ENCODE measurements around the gene ANTKMT. TPM values are rescaled to one million over a fixed set of nuclear protein-coding genes. Genes with fewer than 3 reads are reported as not detected.
"Not testable (repeated sequence)": the region's sequence is repeated elsewhere in the genome, so short reads cannot be mapped to it uniquely, and the experiment has no call there.

ANTKMT gene
- total and polyA plus RNA-seq, 2 donors (not counting 3 experiments of a cell fraction or from before 2014, with no cell fraction given) = 26.1 to 27.9 TPM

DNA sequence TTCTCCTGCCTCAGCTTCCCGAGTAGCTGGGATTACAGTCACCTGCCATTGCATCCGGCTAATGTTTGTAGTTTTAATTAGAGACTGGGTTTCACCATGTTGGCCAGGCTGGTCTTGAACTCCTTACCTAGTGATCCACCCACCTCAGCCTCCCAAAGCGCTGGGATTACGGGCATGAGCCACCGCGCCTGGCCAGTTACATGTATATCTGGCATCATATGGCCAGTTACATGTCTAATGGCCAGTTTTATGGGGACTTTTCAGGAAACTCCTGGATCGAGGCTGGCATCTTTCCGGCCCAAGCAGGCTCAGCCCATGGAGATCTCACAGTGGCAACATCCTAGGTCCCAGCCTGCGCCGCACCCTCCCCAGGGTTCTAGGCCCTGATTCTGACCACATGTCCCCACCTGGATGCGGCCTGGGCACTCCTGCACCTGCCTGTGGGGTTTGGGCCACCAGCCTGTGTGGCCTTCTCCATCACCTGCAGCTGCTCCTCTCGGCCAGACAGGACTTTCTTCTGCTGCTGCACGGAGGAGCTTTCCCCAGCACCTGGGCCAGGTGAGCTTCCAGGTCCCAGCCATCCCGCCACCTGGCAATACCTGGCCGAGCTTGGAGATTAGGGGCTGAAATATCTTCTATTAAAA is 21.2 kb downstream of the ANTKMT start:
- H3K27me3 ChIP-seq (ENCODE audit: control insufficient read depth in 2 of 2, insufficient read depth in 2 of 2, low read length in 2 of 2) = no peaks in the 10 kb centered on the region
- H3K9me3 ChIP-seq (replicated peaks; ENCODE audit: control insufficient read depth, insufficient read depth, low read length) = no peaks in the 10 kb centered on the region
- POLR2A ChIA-PET = no interaction called here
- BruUV-seq (replicated peaks) = no TSS peak
- no peak overlapping the region for H3K4me3 ChIP-seq (replicated peaks in 1 of 3; ENCODE audit: insufficient read depth in 1 of 3, low read depth in 1 of 3, low read length in 3 of 3)
- CTCF ChIA-PET = interaction anchor here (1.7 kb wide), 1 partner anchor 30 kb away, joined by 5 read pairs; no protein-coding TSS in a partner anchor
- intact Hi-C loops (cut with micrococcal nuclease) = loop anchor here (1.0 to 5.0 kb wide), 2 partner anchors 30 to 45 kb away; partner anchors contain the start of genes CHTF18 and RPUSD1
- H3K79me2 ChIP-seq (ENCODE audit: control insufficient read depth, insufficient read depth, low read length) = peaks cover 6% of the 10 kb centered on the region
- peaks cover 10% of the 10 kb centered on the region for H3K4me1 ChIP-seq (ENCODE audit: control insufficient read depth, extremely low read depth, insufficient read depth, low read length)
- H3K9ac ChIP-seq (replicated peaks; ENCODE audit: extremely low read depth, insufficient read depth, low read length) = no peak overlapping the region
- H4K20me1 ChIP-seq (replicated peaks; ENCODE audit: control insufficient read depth, extremely low read depth, insufficient read depth, low read length) = no peaks in the 10 kb centered on the region
- TF ChIP-seq, protein P1, sequence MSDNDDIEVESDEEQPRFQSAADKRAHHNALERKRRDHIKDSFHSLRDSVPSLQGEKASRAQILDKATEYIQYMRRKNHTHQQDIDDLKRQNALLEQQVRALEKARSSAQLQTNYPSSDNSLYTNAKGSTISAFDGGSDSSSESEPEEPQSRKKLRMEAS (IDR thresholded peaks at IDR 0.05; ENCODE audit: insufficient read depth, insufficient read length) = no peak
- TF ChIP-seq JUN (IDR thresholded peaks at IDR 0.05; ENCODE audit: borderline replicate concordance, insufficient read depth, insufficient read length, low read depth) = no peak
- no peak for TF ChIP-seq POLR2A (IDR thresholded peaks at IDR 0.05; ENCODE audit: low read depth, low read length)
- TF ChIP-seq MYC (IDR thresholded peaks at IDR 0.05; ENCODE audit: low read depth, low read length) = no peak
- TF ChIP-seq POLR2AphosphoS5 (IDR thresholded peaks at IDR 0.05; ENCODE audit: insufficient read depth, low read depth, low read length) = no peak
- TF ChIP-seq FOS (IDR thresholded peaks at IDR 0.05; ENCODE audit: borderline replicate concordance, insufficient read depth, low read length) = no peak
- no peak for TF ChIP-seq GATA2 (IDR thresholded peaks at IDR 0.05; ENCODE audit: insufficient read depth, insufficient read length, low read depth, low read length)
- no peak for FAIRE-seq
- H3K27ac ChIP-seq (ENCODE audit: insufficient read depth, low read depth, low read length) = no peak overlapping the region
- H2AFZ ChIP-seq (ENCODE audit: low read depth, low read length) = no peak overlapping the region
- dilution Hi-C loops (cut with MboI; ENCODE audit: extremely low pct_ligation_motif_present, low sequenced_read_pairs) = no loop called here
- H3K4me2 ChIP-seq (ENCODE audit: insufficient read depth, low read length) = no peak overlapping the region
- no peak for DNase-seq (ENCODE audit: low read depth, low spot score)
- peaks cover under 1 to 8% of the 10 kb centered on the region in 2 experiments for H3K36me3 ChIP-seq (ENCODE audit: control insufficient read depth in 2 of 2, extremely low read depth in 1 of 2, insufficient read depth in 2 of 2, low read length in 2 of 2)
- H3K9me1 ChIP-seq (replicated peaks; ENCODE audit: control insufficient read depth, extremely low read depth, insufficient read depth, low read length) = no peaks in the 10 kb centered on the region

DNA sequence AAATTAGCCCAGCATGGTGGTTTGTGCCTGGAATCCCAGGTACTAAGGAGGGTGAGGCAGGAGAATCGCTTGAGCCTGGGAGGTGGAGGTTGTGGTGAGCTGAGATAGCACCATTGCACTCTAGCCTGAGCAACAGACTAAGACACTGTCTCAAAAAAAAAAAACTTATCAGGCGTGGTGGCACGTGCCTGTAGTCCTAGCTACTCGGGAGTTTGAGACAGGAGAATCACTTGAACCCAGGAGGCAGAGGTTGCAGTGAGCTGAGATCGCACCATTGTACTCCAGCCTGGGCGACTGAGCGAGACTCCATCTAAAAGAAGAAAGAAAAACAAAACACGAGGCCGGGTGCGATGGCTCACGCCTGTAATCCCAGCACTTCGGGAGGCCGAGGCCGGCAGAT is 21.9 kb downstream of the ANTKMT start:
- H3K4me1 ChIP-seq (ENCODE audit: control insufficient read depth, extremely low read depth, insufficient read depth, low read length); H3K27ac ChIP-seq (ENCODE audit: insufficient read depth, low read depth, low read length); DNase-seq (ENCODE audit: low read depth, low spot score); POLR2A ChIA-PET; H3K9ac ChIP-seq (replicated peaks; ENCODE audit: extremely low read depth, insufficient read depth, low read length); H3K9me3 ChIP-seq (replicated peaks; ENCODE audit: control insufficient read depth, insufficient read depth, low read length); BruUV-seq (replicated peaks); H3K4me2 ChIP-seq (ENCODE audit: insufficient read depth, low read length); H4K20me1 ChIP-seq (replicated peaks; ENCODE audit: control insufficient read depth, extremely low read depth, insufficient read depth, low read length); FAIRE-seq; H2AFZ ChIP-seq (ENCODE audit: low read depth, low read length); H3K36me3 ChIP-seq (ENCODE audit: control insufficient read depth in 2 of 2, extremely low read depth in 1 of 2, insufficient read depth in 2 of 2, low read length in 2 of 2); H3K79me2 ChIP-seq (ENCODE audit: control insufficient read depth, insufficient read depth, low read length); H3K4me3 ChIP-seq (replicated peaks in 1 of 3; ENCODE audit: insufficient read depth in 1 of 3, low read depth in 1 of 3, low read length in 3 of 3); dilution Hi-C loops (cut with MboI; ENCODE audit: extremely low pct_ligation_motif_present, low sequenced_read_pairs); H3K27me3 ChIP-seq (ENCODE audit: control insufficient read depth in 2 of 2, insufficient read depth in 2 of 2, low read length in 2 of 2); H3K9me1 ChIP-seq (replicated peaks; ENCODE audit: control insufficient read depth, extremely low read depth, insufficient read depth, low read length): not testable (repeated sequence)
- CTCF ChIA-PET = interaction anchor here (1.7 kb wide), 2 partner anchors 30 to 42 kb away, joined by 4 to 5 read pairs; no protein-coding TSS in a partner anchor
- intact Hi-C loops (cut with micrococcal nuclease) = loop anchor here (5.0 kb wide), 1 partner anchor 44 kb away; the partner anchor contains the start of genes CHTF18 and RPUSD1

Data from endothelial cell of umbilical vein (primary cell).